Activated naive CD4-positive, alpha-beta T cell treated with anti-CD3 and anti-CD28 coated beads for 36 hours (primary cell): Measurements from ENCODE around the gene SLC4A3. TPM values are rescaled to one million over a fixed set of nuclear protein-coding genes. Genes with fewer than 3 reads are reported as not detected.

ENCODE experiments used
- CTCF ChIA-PET: fragments of 350-600 bp; sonication (Branson Sonifier 250); formaldehyde crosslinking; loops from one replicate; lab custom pipeline; 2021; ENCODE audit warnings: antibody characterized with exemption; lab: Charles Lee
- DNase-seq: peaks from one replicate; pipeline ENCODE4 v3.0.0-alpha.2; 2020
- H3K27ac Mint-ChIP-seq: one replicate; pipeline ENCODE4 v1.8.0; 2021; ENCODE audit warnings: mild to moderate bottlenecking, mixed read lengths
- H3K27me3 Mint-ChIP-seq: one replicate; pipeline ENCODE4 v1.8.0; 2021; ENCODE audit warnings: low read depth, mixed read lengths
- H3K36me3 Mint-ChIP-seq: one replicate; pipeline ENCODE4 v1.8.0; 2021; ENCODE audit warnings: low read depth, mixed read lengths
- H3K4me1 Mint-ChIP-seq: one replicate; pipeline ENCODE4 v1.8.0; 2021; ENCODE audit warnings: low read depth, mixed read lengths
- H3K4me3 Mint-ChIP-seq: one replicate; pipeline ENCODE4 v1.8.0; 2021; ENCODE audit warnings: mild to moderate bottlenecking, moderate library complexity, mixed read lengths
- H3K9me3 Mint-ChIP-seq: one replicate; pipeline ENCODE4 v1.8.0; 2021; ENCODE audit warnings: mixed read lengths
- intact Hi-C: fragments of 100-400 bp; cut with micrococcal nuclease; formaldehyde crosslinking; loops from one replicate; pipeline ENCODE4 v1.15.1; 2023
- total RNA-seq, 2 experiments: library from RNA; stranded (reverse); gene quantifications; one replicate each; pipeline ENCODE4 v1.2.3, GENCODE V29; 2021

The SLC4A3 gene
- total RNA-seq, 2 experiments from 2014 or later, result not detected

DNA sequence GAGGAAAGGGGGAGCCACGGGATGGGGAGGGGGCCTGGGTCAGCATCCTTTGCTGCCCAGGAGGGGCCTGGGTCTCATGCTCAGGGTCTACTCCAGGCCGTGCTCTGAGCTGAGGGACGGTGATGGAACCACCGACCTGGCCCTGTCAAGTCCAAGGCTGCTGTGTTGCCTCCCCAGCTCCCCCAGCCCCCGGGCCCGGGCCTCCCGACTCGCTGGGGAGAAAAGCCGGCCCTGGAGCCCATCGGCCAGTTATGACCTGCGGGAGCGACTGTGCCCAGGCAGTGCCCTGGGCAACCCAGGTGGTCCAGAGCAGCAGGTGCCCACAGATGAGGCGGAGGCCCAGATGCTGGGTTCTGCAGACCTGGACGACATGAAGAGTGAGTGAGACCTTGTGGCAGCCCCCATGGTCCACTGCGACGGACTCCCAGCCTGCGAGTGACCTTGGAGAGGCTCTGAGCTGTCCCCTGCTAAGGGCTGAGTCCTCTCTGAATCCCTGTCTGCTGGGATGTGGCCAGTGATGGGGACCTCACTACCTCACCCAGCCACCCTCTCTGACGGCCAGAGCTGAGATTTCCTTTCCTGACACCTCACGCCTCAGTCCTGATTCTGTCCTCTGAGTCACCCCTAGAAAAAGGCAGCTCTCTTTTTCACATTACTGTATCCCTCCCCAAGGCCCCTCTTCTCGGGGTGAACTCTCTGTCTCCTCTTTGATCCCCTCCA lies 2.7 kb downstream of the SLC4A3 start:
- H3K36me3 Mint-ChIP-seq, result no peaks in the 10 kb centered on the region
- H3K4me3 Mint-ChIP-seq, result no peak overlapping the region
- H3K4me1 Mint-ChIP-seq, result peaks cover 3% of the 10 kb centered on the region
- no peaks in the 10 kb centered on the region for H3K9me3 Mint-ChIP-seq
- no peak for DNase-seq
- CTCF ChIA-PET, result interaction anchor here (1.5 to 1.7 kb wide), 2 partner anchors 12 to 13 kb away, joined by 3 to 8 read pairs; no protein-coding TSS in a partner anchor
- intact Hi-C loops, result no loop called here
- H3K27ac Mint-ChIP-seq, result no peak overlapping the region
- H3K27me3 Mint-ChIP-seq, result peaks cover 14% of the 10 kb centered on the region

DNA sequence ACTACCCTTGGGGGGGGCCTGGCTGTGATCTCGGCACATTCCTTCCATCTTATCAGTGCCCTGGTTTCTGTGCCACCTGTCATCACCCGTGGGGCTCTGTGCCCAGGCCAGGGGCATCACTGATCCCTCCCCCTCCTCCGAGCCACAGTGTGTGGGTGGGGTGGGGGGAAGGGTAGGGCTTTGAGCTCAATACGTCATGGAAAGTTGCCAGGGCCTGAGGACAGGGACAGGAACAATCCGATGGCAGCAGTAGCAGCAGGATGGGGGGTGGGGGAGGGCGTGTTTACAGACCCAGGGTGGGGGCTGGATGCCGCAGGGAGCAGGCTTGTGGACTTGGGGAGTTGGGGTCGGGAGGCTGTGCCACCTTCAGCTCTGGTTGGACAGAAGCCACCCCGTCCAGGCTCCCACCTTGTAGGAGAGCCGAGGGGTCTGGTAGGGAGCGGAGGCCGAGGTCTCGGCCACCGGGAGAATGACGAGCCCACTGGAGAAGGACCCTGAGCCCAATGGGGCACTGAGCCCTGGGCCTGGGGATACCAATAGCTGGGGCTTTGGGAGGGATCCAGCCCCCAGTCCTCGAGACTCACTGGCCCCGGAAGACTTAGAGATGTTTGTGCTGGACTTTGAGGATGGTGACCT lies 3.5 kb downstream of the SLC4A3 start:
- CTCF ChIA-PET, result interaction anchor here (0.8 to 1.7 kb wide), 2 partner anchors 11 to 14 kb away, joined by 3 to 8 read pairs; no protein-coding TSS in a partner anchor
- intact Hi-C loops, result no loop called here
- Mint-ChIP-seq H3K27me3 (peaks cover 14% of the 10 kb centered on the region), H3K9me3 (no peaks in the 10 kb centered on the region), H3K4me3 (no peak overlapping the region), H3K4me1 (peaks cover 3% of the 10 kb centered on the region), H3K27ac (no peak overlapping the region), H3K36me3 (no peaks in the 10 kb centered on the region)
- DNase-seq, result no peak

- no peaks in the 10 kb centered on the region for H3K36me3 Mint-ChIP-seq
- no peak overlapping the region for H3K4me3 Mint-ChIP-seq
- DNase-seq, result no peak
- intact Hi-C loops, result no loop called here
- CTCF ChIA-PET, result interaction anchor here (0.8 to 1.7 kb wide), 2 partner anchors 11 to 14 kb away, joined by 3 to 8 read pairs; no protein-coding TSS in a partner anchor
- peaks cover 13% of the 10 kb centered on the region for H3K27me3 Mint-ChIP-seq
- H3K9me3 Mint-ChIP-seq, result no peaks in the 10 kb centered on the region
- H3K27ac Mint-ChIP-seq, result no peak overlapping the region
- H3K4me1 Mint-ChIP-seq, result peaks cover 3% of the 10 kb centered on the region
Measured at GRCh38 chr2:219631406-219631891, 4.0 kb downstream of the SLC4A3 start.

DNA sequence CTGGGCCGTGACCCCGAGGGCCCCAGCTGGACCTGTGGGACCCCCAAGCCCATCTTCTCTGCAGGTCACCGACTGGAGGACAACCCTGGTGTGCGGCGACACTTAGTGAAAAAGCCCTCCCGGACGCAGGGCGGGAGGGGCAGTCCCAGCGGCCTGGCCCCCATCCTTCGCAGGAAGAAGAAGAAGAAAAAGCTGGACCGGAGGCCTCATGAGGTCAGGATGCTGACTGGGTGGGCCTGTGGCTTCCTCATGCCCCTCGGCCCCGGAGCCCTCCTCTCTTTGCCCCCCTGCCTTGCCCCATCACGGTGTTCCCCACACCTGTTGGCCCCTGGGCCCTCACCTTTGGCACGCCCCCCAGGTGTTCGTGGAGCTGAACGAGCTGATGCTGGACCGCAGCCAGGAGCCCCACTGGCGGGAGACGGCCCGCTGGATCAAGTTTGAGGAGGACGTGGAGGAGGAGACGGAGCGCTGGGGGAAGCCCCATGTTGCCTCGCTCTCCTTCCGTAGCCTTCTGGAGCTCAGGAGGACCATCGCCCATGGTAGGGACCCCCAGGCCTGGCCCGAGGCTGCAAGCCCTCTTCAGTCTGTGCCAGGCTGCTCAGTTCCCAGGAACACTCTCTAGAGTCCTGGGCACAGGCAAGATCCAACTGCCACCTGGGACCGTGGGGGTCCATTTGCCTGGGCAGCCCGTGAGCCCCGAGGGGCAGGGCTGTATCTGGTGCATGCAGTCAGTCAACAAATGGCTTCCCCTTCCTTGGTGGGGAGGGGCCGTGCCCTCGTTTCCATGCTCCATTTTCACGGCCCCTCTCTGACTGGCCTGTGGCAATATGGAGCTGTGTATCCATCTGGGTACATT lies 4.7 kb downstream of the SLC4A3 start:
- H3K36me3 Mint-ChIP-seq, result no peaks in the 10 kb centered on the region
- no peaks in the 10 kb centered on the region for H3K9me3 Mint-ChIP-seq
- H3K27ac Mint-ChIP-seq, result no peak overlapping the region
- H3K4me3 Mint-ChIP-seq, result no peak overlapping the region
- no peak for DNase-seq
- H3K27me3 Mint-ChIP-seq, result peaks cover 6% of the 10 kb centered on the region
- no peaks in the 10 kb centered on the region for H3K4me1 Mint-ChIP-seq
- intact Hi-C loops, result no loop called here
- CTCF ChIA-PET, result interaction anchor here (1.4 to 1.7 kb wide), 2 partner anchors 10 to 11 kb away, joined by 4 to 8 read pairs; no protein-coding TSS in a partner anchor

DNA sequence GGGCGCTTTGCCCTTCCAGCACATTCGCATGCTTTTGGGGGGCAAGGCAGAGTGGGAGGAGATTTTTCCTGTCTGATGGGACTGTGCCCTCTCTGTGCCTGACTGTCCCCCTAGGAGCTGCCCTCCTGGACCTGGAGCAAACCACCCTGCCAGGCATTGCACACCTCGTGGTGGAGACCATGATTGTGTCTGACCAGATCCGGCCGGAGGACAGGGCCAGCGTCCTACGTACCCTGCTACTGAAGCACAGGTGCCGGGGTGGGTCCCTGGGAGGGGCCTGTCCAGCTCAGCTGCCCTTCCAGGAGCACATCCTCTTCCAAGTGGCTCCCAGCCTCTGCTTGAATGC lies 5.3 kb downstream of the SLC4A3 start:
- no peak for DNase-seq
- H3K27ac Mint-ChIP-seq, result no peak overlapping the region
- no peaks in the 10 kb centered on the region for H3K4me1 Mint-ChIP-seq
- no peaks in the 10 kb centered on the region for H3K9me3 Mint-ChIP-seq
- H3K4me3 Mint-ChIP-seq, result no peak overlapping the region
- no peaks in the 10 kb centered on the region for H3K36me3 Mint-ChIP-seq
- peaks cover 6% of the 10 kb centered on the region for H3K27me3 Mint-ChIP-seq
- CTCF ChIA-PET, result interaction anchor here (1.4 kb wide), 1 partner anchor 10 kb away, joined by 4 read pairs; no protein-coding TSS in a partner anchor
- intact Hi-C loops, result no loop called here

DNA sequence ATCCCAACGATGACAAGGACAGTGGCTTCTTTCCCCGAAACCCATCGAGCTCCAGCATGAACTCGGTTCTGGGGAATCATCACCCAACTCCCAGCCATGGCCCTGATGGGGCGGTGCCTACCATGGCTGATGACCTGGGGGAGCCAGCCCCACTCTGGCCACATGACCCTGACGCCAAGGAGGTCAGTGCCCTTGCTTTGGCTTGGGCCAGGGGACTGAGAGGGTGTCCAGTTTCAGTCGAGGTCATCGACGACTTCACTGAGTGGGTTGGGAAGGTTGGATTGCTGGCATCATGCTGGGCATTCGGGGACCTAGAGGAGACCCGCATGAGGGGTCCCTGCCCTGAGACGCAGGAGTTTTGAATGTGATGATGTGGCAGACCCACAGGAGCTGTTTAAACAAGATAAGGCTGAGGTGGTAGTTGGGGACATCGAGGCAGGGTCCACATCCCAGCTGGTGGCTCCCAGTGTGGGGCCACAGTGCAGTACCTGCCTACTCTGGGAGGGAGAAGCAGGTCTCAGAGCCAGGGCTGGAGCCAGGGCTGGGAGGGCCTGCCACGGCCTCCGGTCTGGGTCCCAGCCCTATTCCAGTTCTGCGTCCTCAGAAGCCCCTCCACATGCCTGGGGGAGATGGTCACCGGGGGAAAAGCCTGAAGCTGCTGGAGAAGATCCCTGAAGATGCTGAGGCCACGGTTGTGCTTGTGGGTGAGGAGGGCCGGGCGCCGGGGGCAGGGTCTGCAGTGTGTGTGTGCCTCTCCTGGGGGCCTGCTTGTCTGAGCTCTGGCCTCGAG lies 6.0 kb downstream of the SLC4A3 start:
- DNase-seq, result no peak
- CTCF ChIA-PET, result interaction anchor here (1.4 kb wide), 1 partner anchor 9 kb away, joined by 4 read pairs; no protein-coding TSS in a partner anchor
- Mint-ChIP-seq H3K27ac (no peak overlapping the region), H3K36me3 (no peaks in the 10 kb centered on the region), H3K9me3 (no peaks in the 10 kb centered on the region), H3K4me3 (no peak overlapping the region), H3K4me1 (no peaks in the 10 kb centered on the region), H3K27me3 (peaks cover 6% of the 10 kb centered on the region)
- intact Hi-C loops, result no loop called here

- no peaks in the 10 kb centered on the region for H3K36me3 Mint-ChIP-seq
- H3K4me3 Mint-ChIP-seq, result no peak overlapping the region
- intact Hi-C loops, result no loop called here
- CTCF ChIA-PET, result interaction anchor here (1.1 kb wide), 1 partner anchor 22 kb away, joined by 3 read pairs; no protein-coding TSS in a partner anchor
- H3K27ac Mint-ChIP-seq, result no peak overlapping the region
- H3K27me3 Mint-ChIP-seq, result no peaks in the 10 kb centered on the region
- no peaks in the 10 kb centered on the region for H3K9me3 Mint-ChIP-seq
- DNase-seq, result no peak
- no peaks in the 10 kb centered on the region for H3K4me1 Mint-ChIP-seq
Measured at GRCh38 chr2:219634171-219634940, 6.9 kb downstream of the SLC4A3 start.

DNA sequence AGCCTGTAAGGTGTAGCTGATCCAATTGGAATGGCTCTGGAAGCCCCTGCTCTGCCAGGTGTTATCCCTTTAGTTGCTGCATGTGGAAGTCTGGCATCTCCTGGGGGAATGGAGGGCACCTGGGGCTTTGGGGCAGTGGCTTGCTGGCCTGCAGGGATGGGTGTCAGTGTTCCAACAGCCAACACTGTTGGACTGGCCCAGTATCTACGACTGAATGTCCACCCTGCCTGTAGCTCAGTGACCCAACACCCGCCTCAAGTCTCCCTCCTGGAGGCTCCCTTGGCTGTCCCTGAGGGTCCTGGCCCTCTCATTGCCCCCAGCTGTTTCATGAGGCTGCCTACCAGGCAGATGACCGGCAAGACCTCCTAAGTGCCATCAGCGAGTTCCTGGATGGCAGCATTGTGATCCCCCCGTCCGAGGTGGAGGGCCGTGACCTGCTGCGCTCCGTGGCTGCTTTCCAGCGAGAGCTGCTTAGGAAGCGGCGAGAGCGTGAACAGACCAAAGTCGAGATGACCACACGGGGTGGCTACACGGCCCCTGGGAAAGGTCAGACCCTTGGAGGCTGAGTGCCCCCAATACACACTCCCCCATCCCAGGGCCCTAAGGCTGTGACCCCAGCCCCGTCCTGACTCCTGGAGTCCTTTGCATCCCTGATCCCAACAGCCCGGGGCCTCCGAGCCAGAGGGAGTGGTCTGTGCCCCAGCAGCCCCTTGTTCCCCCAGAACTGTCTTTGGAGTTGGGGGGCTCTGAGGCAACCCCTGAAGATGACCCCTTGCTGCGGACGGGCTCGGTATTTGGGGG lies 7.7 kb downstream of the SLC4A3 start:
- H3K4me1 Mint-ChIP-seq, result no peaks in the 10 kb centered on the region
- H3K9me3 Mint-ChIP-seq, result no peaks in the 10 kb centered on the region
- DNase-seq, result no peak
- H3K4me3 Mint-ChIP-seq, result no peak overlapping the region
- no peak overlapping the region for H3K27ac Mint-ChIP-seq
- CTCF ChIA-PET, result interaction anchor here (0.6 to 1.1 kb wide), 2 partner anchors 23 to 94 kb away, joined by 3 read pairs; no protein-coding TSS in a partner anchor
- no peaks in the 10 kb centered on the region for H3K27me3 Mint-ChIP-seq
- intact Hi-C loops, result no loop called here
- no peaks in the 10 kb centered on the region for H3K36me3 Mint-ChIP-seq

GRCh38 chr2:219636144-219636915 lies 8.9 kb downstream of the SLC4A3 start:
- Mint-ChIP-seq H3K9me3 (no peaks in the 10 kb centered on the region), H3K4me1 (no peaks in the 10 kb centered on the region), H3K4me3 (no peak overlapping the region), H3K27ac (no peak overlapping the region), H3K36me3 (no peaks in the 10 kb centered on the region), H3K27me3 (no peaks in the 10 kb centered on the region)
- intact Hi-C loops, result no loop called here
- CTCF ChIA-PET, result interaction anchor here (0.6 kb wide), 1 partner anchor 95 kb away, joined by 3 read pairs; no protein-coding TSS in a partner anchor
- no peak for DNase-seq
